ENCODE data around the gene KLHL35.

DNA sequence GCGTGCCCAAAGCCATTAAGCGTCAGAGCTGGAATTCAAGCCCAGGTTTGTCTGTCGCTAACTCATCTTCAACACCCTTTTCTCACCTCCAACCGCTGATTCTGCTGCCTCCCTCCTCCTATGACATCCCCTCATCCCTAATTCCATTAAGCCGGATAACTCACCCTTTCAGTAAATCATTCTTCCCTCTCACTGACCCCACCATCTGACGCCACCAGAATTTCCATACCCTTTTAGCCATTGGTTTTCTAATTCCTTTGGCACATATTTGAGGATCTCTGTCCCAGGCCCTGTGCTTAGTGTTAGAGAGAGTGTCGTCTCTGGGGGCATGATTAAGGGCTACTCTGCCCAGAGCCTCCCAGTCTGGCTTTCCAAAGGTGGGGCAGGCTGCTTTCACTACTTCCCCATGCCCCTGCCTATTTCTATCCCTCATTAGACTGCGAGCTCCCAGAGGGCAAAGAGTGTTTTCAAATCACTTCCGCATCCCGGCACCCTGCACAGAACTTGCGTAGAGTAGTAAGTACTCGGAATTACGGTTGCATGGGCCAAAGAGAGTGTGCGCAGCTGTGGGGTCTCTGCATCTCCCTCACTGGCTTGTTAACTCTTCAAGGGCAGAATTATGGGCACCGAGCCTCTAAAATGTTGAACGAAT is 3.9 kb downstream of the KLHL35 start:
- TF ChIP-seq, protein P1, sequence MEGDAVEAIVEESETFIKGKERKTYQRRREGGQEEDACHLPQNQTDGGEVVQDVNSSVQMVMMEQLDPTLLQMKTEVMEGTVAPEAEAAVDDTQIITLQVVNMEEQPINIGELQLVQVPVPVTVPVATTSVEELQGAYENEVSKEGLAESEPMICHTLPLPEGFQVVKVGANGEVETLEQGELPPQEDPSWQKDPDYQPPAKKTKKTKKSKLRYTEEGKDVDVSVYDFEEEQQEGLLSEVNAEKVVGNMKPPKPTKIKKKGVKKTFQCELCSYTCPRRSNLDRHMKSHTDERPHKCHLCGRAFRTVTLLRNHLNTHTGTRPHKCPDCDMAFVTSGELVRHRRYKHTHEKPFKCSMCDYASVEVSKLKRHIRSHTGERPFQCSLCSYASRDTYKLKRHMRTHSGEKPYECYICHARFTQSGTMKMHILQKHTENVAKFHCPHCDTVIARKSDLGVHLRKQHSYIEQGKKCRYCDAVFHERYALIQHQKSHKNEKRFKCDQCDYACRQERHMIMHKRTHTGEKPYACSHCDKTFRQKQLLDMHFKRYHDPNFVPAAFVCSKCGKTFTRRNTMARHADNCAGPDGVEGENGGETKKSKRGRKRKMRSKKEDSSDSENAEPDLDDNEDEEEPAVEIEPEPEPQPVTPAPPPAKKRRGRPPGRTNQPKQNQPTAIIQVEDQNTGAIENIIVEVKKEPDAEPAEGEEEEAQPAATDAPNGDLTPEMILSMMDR (IDR thresholded peaks at IDR 0.05), result no peak
- no peak for TF ChIP-seq POLR2AphosphoS5 (IDR thresholded peaks at IDR 0.05)
- TF ChIP-seq EP300 (IDR thresholded peaks at IDR 0.05), result no peak
